GM10266 (cell line): Measurements from ENCODE around the gene TFDP1.

Source experiments
- DNase-seq: peaks from one replicate; pipeline ENCODE4 v3.0.0; 2012; ENCODE audit errors: extremely low spot score
- TF ChIP-seq, protein P1 (sequence below): IDR thresholded peaks from 2 replicates; pipeline ENCODE4 v1.5.1; 2012; ENCODE audit warnings: mild to moderate bottlenecking, low read depth; ENCODE audit not compliant: control insufficient read depth, insufficient read depth; ENCODE audit errors: missing control alignments

TFDP1 gene

DNA sequence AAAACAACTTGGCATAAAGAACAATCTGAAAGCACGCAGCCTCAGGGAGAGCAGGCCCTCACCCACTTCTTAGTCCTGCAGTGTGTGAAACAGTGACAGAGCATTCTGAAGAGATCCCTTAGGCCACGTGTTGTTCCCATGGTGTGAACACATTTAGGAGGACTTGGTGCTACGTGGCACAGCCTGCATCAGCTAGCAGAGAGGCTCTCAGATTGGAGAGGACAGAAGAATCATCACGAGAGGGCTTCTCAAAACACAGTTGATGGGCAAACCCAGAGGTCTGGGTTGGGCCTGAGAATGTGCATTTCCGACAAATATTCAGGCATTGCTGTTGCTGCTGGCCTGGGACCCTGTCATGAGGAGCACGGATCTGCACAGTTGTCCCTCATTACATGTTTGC is 26.1 kb upstream of the TFDP1 start:
- no peak for DNase-seq

DNA sequence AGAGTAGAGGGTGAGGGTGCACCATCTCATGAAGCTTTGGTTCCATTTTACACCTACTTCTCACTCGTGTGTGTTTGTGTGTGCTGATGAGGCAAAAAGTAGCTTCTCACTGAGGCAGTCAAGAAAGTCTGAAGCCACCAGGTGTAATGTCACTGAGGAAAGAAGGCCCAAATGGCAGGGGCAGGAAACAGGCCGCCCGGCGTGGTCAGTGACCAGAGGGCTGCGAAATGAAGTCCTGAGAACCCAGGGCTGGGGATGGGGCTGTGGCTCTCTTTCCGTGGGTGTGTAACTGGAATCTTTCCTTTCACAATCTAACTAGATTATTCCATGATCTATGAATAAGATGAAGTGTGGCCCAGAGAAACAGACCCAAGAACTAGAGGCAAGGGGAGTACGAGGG is 25.5 kb upstream of the TFDP1 start:
- TF ChIP-seq, protein P1, sequence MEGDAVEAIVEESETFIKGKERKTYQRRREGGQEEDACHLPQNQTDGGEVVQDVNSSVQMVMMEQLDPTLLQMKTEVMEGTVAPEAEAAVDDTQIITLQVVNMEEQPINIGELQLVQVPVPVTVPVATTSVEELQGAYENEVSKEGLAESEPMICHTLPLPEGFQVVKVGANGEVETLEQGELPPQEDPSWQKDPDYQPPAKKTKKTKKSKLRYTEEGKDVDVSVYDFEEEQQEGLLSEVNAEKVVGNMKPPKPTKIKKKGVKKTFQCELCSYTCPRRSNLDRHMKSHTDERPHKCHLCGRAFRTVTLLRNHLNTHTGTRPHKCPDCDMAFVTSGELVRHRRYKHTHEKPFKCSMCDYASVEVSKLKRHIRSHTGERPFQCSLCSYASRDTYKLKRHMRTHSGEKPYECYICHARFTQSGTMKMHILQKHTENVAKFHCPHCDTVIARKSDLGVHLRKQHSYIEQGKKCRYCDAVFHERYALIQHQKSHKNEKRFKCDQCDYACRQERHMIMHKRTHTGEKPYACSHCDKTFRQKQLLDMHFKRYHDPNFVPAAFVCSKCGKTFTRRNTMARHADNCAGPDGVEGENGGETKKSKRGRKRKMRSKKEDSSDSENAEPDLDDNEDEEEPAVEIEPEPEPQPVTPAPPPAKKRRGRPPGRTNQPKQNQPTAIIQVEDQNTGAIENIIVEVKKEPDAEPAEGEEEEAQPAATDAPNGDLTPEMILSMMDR = no peak
- no peak for DNase-seq

More for the DNA sequence above, 26.1 kb upstream of the TFDP1 start:
- TF ChIP-seq, protein P1 = no peak

DNA sequence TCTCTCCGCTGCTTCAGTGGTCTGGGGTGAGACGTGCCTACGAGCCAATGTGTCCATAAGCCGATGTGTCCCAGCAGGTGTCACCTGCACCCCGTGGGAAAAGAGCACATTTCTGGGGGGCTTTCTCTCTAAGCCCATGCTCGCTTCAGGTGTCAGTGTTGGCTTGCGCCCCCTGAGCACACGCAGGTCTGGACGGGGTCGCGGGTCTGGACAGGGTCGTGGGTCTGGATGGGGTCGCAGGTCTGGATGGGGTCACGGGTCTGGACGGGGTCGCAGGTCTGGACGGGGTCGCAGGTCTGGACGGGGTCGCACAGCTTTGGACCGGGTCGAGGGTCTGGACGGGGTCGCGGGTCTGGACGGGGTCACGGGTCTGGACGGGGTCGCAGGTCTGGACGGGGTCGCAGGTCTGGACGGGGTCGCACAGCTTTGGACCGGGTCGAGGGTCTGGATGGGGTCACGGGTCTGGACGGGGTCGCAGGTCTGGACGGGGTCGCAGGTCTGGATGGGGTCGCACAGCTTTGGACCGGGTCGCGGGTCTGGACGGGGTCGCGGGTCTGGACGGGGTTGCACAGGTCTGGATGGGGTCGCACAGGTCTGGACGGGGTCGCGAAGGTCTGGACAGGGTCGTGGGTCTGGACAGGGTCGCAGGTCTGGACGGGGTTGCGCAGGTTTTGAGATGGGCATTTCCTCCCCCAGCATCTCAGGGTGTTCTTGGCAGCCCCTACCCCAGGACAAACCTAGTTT is 24.5 kb upstream of the TFDP1 start:
- DNase-seq = no peak
- TF ChIP-seq, protein P1 = no peak

DNA sequence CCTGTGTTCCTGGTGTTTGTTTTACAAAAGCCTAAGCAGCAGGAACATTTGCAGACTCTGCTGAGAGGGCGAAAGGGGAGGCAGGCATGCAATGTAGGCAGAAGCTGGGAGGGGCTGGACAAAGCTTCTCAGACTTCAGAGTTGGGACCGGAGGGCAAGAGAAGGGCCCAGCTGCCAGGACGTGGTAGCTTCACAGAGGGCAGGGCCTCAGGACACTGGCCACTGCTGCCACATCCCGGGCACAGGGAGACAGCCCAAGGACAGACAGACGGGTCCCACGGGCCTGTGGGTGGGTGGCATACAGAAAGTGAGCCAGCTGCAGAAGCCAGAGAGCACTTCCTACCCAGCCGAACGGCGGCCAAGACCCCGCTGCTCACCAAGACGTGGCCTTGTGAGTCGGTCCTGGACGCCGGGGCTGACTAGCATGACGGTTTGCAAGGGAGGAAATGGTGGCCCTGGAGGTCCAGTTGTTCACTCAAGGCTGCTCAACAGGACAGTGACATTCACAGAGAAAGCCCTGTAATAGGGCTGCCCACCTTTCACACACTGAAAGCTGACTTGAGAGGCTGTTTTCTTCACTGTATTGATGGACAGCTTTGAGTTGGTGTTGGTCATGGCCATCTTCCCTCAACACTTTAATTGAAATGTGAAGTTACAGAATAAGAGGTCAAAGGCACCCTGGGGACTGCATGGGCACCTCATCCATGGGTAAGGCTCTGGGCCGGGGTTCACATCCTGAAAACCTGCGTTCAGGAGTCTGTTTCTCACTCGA is 23.7 kb upstream of the TFDP1 start:
- no peak for DNase-seq

DNA sequence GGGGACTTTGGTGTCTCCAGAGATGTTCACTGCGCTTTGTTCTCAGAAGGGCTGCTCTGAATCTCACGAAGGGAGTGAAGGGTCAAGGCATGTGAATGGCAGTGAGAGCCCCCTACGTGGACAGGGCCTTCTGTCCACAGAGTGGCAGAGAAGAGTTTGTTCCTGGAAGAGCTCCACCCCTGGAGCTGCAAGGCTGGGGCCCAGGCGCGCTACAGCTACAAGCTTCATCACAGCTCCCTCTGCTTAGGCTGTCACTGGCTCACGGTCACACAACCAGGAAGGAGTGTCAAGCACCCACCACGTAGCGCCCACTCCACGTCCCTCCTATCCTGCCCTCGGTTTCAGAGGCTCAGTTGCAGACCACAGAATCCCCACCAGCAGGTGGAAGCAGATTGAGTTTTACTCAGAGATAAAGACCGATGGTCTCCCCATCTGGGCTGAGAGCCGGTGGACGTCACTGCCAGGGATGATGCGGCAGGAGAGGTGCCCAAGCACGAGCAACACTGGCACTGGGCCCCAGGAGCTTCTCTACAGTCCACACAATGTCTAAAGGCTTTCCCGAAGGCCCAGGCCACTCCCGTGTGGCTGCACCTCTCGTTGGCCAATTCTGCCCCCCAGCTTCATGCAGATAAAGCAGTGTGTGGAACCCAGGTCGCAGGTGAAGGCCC is 23.0 kb upstream of the TFDP1 start:
- TF ChIP-seq, protein P1 = no peak
- DNase-seq = no peak

More for the DNA sequence above, 23.7 kb upstream of the TFDP1 start:
- TF ChIP-seq, protein P1 = no peak

DNA sequence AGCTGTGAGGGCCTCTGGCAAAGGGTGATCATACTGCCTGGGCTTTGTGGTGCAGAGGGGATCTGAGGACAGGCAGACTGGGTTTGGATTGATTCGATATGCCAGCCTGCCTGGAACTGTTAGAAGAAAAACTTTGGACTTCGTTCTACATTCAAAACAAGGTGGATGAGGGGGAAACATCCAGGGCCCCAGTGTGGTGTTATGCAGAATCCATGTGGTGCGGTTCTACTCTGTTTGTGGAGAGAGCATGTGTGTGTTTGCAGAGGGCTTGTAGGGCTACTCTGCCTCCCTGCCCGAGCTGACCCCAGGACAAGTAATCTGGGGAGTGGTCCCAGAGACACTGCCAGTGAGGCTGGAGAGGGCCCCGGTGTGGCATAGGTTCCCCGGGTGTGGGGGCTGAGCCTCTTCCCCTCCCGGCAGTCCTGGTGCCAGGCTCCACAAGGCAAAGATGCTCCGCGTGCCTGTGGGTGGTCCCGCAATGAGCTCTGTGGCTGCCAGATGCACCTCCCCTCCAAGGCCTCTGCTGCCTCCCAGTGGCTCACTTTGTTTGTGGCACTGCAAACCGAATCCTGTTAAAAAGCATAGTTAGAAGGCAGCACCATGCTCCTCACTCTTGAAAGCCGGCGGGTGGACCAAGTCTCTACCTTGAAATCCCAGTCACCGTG is 22.3 kb upstream of the TFDP1 start:
- TF ChIP-seq, protein P1 = peak; percentile 75
- peak; percentile 79 for DNase-seq
